Endothelial cell of umbilical vein (primary cell): ENCODE results near the gene DPF3.

Experiments used
- EZH2 ChIP-seq: IDR thresholded peaks from 2 replicates; pipeline ENCODE4 v1.6.1; 2012; ENCODE audit warnings: borderline replicate concordance, low read depth, mild to moderate bottlenecking, moderate library complexity, low read length, inconsistent platforms; ENCODE audit not compliant: severe bottlenecking
- JUN ChIP-seq: IDR thresholded peaks from 2 replicates; pipeline ENCODE4 v1.6.1; 2011; ENCODE audit warnings: borderline replicate concordance, low read depth; ENCODE audit not compliant: insufficient read length, insufficient read depth
- MAX ChIP-seq: IDR thresholded peaks from 2 replicates; pipeline ENCODE4 v1.6.1; 2011; ENCODE audit not compliant: insufficient read depth, insufficient read length
- POLR2A ChIP-seq: IDR thresholded peaks from 2 replicates; pipeline ENCODE4 v1.6.1; 2012; ENCODE audit warnings: low read depth, mild to moderate bottlenecking, control low read depth, low read length
- POLR2AphosphoS5 ChIP-seq: IDR thresholded peaks from 2 replicates; pipeline ENCODE4 v1.6.1; 2012; ENCODE audit warnings: low read depth, mild to moderate bottlenecking, control low read depth, low read length, moderate library complexity; ENCODE audit not compliant: insufficient read depth
- TF ChIP-seq, protein P1 (sequence below), 2 donors: IDR thresholded peaks; 1 replicate in 1 of 2; 2 replicates in 1 of 2; pipeline ENCODE4 v1.5.1; 2011; ENCODE audit warnings: low read length in 2 of 2, mild to moderate bottlenecking in 2 of 2, moderate library complexity in 2 of 2, control low read depth in 1 of 2, inconsistent platforms in 1 of 2, low read depth in 1 of 2; ENCODE audit not compliant: insufficient read depth in 1 of 2; ENCODE audit errors: extremely low read depth in 1 of 2

DNA sequence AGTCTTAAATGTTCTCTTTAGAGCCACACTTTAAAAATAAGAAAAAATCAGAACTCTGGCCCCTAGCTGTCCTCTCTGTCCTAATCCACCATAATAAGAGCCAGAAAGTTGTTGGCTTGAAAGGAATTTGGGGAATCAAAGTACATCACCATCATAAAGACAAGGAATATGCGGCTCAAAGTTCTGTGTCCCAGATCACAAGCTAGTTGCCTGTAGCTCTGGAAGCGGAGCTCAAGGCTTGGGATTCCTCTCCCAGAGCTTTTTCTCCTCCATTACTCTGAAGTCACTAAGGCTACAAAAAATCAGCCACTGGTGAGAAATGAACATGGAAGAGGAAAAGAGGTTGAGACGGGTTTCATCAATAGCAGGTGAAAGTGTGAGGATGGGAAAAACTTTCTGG is 6.4 kb downstream of the DPF3 start:
- TF ChIP-seq POLR2AphosphoS5 = no peak
- TF ChIP-seq, protein P1, sequence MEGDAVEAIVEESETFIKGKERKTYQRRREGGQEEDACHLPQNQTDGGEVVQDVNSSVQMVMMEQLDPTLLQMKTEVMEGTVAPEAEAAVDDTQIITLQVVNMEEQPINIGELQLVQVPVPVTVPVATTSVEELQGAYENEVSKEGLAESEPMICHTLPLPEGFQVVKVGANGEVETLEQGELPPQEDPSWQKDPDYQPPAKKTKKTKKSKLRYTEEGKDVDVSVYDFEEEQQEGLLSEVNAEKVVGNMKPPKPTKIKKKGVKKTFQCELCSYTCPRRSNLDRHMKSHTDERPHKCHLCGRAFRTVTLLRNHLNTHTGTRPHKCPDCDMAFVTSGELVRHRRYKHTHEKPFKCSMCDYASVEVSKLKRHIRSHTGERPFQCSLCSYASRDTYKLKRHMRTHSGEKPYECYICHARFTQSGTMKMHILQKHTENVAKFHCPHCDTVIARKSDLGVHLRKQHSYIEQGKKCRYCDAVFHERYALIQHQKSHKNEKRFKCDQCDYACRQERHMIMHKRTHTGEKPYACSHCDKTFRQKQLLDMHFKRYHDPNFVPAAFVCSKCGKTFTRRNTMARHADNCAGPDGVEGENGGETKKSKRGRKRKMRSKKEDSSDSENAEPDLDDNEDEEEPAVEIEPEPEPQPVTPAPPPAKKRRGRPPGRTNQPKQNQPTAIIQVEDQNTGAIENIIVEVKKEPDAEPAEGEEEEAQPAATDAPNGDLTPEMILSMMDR (IDR thresholded peaks at IDR 0.05; ENCODE audit: extremely low read depth in 1 of 2, insufficient read depth in 1 of 2, low read depth in 1 of 2, low read length in 2 of 2) = no peak
- no peak for TF ChIP-seq POLR2A
- TF ChIP-seq JUN = no peak
- no peak for TF ChIP-seq MAX
- TF ChIP-seq EZH2 = no peak
